ENCODE data around the gene HS6ST3. TPM values are rescaled to one million over a fixed set of nuclear protein-coding genes. Genes with fewer than 3 reads are reported as not detected.

Gene HS6ST3
- total and polyA plus RNA-seq, 9 of the 15 experiments (the other 6 are each of a cell fraction or from before 2014, with no cell fraction given): not detected

GRCh38 chr13:96553796-96554195 is 463.9 kb downstream of the HS6ST3 start:
- Histone ChIP-seq H3K27me3 (ENCODE audit: control insufficient read depth in 2 of 2, insufficient read depth in 2 of 2, low read length in 2 of 2) (no peaks in the 10 kb centered on the region), H3K9me3 (replicated peaks; ENCODE audit: control insufficient read depth, insufficient read depth, low read depth, low read length) (no peaks in the 10 kb centered on the region), H3K4me1 (replicated peaks in 1 of 2; ENCODE audit: control insufficient read depth in 2 of 2, insufficient read depth in 2 of 2, low read length in 2 of 2) (no peaks in the 10 kb centered on the region), H3K4me2 (ENCODE audit: insufficient read depth, low read length) (no peak overlapping the region), H3K4me3 (no peak overlapping the region), H3K9ac (ENCODE audit: insufficient read depth in 1 of 2, low read depth in 2 of 2, low read length in 2 of 2) (no peak overlapping the region), H3K9me1 (ENCODE audit: control insufficient read depth, insufficient read depth, low read length) (no peaks in the 10 kb centered on the region), H3K79me2 (ENCODE audit: control insufficient read depth, insufficient read depth, low read length) (no peaks in the 10 kb centered on the region), H4K20me1 (replicated peaks; ENCODE audit: control insufficient read depth, insufficient read depth, low read length) (no peaks in the 10 kb centered on the region), H3K36me3 (ENCODE audit: control insufficient read depth, insufficient read depth, low read length) (no peaks in the 10 kb centered on the region), H2AFZ (ENCODE audit: low read depth, low read length) (no peak overlapping the region), H3K27ac (ENCODE audit: extremely low read depth, low read depth, low read length) (no peak overlapping the region)
- no TSS peak for BruUV-seq (replicated peaks)
- in situ Hi-C loops (cut with MboI): no loop called here
- intact Hi-C loops (cut with micrococcal nuclease): no loop called here
- ATAC-seq (no peak), FAIRE-seq (no peak), DNase-seq (ENCODE audit: extremely low read depth in 1 of 4, low spot score in 3 of 4) (no peak)
- POLR2A ChIA-PET: no interaction called here
- TF ChIP-seq NELFE (IDR thresholded peaks at IDR 0.05; ENCODE audit: insufficient read depth, insufficient read length) (no peak), POLR2G (IDR thresholded peaks at IDR 0.05; ENCODE audit: low read depth, low read length) (no peak), SMAD2 (IDR thresholded peaks at IDR 0.05; ENCODE audit: low read depth, low read length) (no peak), ZNF133 (CRISPR knock-in tag; IDR thresholded peaks at IDR 0.05) (no peak), CBFA2T3 (IDR thresholded peaks at IDR 0.05) (no peak), ZBTB26 (CRISPR knock-in tag; IDR thresholded peaks at IDR 0.05) (no peak), PTBP1 (IDR thresholded peaks at IDR 0.05; ENCODE audit: low read depth, low read length) (no peak), RNF219 (CRISPR knock-in tag; IDR thresholded peaks at IDR 0.05) (no peak), ZNF644 (tag; IDR thresholded peaks at IDR 0.05; ENCODE audit: low read depth) (no peak), TCF3 (CRISPR knock-in tag; IDR thresholded peaks at IDR 0.05) (no peak), CLOCK (CRISPR knock-in tag; IDR thresholded peaks at IDR 0.05; ENCODE audit: borderline replicate concordance) (no peak), TCFL5 (CRISPR knock-in tag; conservative IDR thresholded peaks at IDR 0.05) (no peak), NFE2L1 (tag; IDR thresholded peaks at IDR 0.05; ENCODE audit: borderline replicate concordance, low read depth) (no peak)
- TF ChIP-seq, protein P1, sequence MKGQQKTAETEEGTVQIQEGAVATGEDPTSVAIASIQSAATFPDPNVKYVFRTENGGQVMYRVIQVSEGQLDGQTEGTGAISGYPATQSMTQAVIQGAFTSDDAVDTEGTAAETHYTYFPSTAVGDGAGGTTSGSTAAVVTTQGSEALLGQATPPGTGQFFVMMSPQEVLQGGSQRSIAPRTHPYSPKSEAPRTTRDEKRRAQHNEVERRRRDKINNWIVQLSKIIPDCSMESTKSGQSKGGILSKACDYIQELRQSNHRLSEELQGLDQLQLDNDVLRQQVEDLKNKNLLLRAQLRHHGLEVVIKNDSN (CRISPR knock-in tag; IDR thresholded peaks at IDR 0.05): no peak
- 0% methylated on average over 5 of the region's 7 CpGs for WGBS (ENCODE audit: insufficient coverage, low coverage, missing lambda C conversion rate)
- CTCF ChIA-PET (ENCODE audit: low intra/inter-chr PET ratio): no interaction called here
